ENCODE results near the gene MAP3K3.

Gene MAP3K3

DNA sequence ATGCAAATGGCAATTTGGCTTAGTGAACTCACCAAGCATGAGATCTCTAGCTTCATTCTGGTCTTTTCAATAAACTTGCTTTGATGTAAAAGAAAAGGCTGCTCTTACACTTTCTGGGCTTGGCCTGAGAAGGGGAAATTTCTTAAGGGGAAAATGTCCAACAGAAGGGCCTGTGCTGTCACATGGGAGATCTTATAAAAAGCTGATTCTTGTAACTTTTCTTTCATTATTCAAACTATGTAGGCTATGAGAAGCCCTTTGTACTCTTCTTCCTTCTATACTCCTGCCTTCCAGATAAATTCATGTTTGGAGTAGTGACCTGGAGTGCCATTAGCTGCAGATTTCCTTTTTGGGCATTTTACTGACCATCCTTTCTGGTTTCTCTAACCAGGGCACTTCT is 60.8 kb downstream of the MAP3K3 start:
- CTCF ChIA-PET, result interaction anchor here (0.7 to 1.8 kb wide), 3 partner anchors 9 to 258 kb away, joined by 3 to 6 read pairs (median 6); no protein-coding TSS in a partner anchor
- Histone ChIP-seq H3K9me3 (ENCODE audit: control insufficient read depth, insufficient read depth, low read depth, low read length) (no peaks in the 10 kb centered on the region), H3K4me1 (ENCODE audit: control insufficient read depth, insufficient read depth, low read length) (no peaks in the 10 kb centered on the region), H3K27ac (ENCODE audit: extremely low read depth, low read depth, low read length) (no peak overlapping the region), H3K4me3 (ENCODE audit: low read depth, low read length) (no peak overlapping the region), H3K36me3 (ENCODE audit: control insufficient read depth in 2 of 2, insufficient read depth in 1 of 2, low read length in 2 of 2) (peaks cover 17 to 54% of the 10 kb centered on the region in 2 experiments)
- POLR2A ChIA-PET, result no interaction called here
- TF ChIP-seq ZNF184 (tag by site-specific recombination; IDR thresholded peaks at IDR 0.05) (no peak), ZNF791 (tag by site-specific recombination; IDR thresholded peaks at IDR 0.05) (no peak)
- TF ChIP-seq, protein P1, sequence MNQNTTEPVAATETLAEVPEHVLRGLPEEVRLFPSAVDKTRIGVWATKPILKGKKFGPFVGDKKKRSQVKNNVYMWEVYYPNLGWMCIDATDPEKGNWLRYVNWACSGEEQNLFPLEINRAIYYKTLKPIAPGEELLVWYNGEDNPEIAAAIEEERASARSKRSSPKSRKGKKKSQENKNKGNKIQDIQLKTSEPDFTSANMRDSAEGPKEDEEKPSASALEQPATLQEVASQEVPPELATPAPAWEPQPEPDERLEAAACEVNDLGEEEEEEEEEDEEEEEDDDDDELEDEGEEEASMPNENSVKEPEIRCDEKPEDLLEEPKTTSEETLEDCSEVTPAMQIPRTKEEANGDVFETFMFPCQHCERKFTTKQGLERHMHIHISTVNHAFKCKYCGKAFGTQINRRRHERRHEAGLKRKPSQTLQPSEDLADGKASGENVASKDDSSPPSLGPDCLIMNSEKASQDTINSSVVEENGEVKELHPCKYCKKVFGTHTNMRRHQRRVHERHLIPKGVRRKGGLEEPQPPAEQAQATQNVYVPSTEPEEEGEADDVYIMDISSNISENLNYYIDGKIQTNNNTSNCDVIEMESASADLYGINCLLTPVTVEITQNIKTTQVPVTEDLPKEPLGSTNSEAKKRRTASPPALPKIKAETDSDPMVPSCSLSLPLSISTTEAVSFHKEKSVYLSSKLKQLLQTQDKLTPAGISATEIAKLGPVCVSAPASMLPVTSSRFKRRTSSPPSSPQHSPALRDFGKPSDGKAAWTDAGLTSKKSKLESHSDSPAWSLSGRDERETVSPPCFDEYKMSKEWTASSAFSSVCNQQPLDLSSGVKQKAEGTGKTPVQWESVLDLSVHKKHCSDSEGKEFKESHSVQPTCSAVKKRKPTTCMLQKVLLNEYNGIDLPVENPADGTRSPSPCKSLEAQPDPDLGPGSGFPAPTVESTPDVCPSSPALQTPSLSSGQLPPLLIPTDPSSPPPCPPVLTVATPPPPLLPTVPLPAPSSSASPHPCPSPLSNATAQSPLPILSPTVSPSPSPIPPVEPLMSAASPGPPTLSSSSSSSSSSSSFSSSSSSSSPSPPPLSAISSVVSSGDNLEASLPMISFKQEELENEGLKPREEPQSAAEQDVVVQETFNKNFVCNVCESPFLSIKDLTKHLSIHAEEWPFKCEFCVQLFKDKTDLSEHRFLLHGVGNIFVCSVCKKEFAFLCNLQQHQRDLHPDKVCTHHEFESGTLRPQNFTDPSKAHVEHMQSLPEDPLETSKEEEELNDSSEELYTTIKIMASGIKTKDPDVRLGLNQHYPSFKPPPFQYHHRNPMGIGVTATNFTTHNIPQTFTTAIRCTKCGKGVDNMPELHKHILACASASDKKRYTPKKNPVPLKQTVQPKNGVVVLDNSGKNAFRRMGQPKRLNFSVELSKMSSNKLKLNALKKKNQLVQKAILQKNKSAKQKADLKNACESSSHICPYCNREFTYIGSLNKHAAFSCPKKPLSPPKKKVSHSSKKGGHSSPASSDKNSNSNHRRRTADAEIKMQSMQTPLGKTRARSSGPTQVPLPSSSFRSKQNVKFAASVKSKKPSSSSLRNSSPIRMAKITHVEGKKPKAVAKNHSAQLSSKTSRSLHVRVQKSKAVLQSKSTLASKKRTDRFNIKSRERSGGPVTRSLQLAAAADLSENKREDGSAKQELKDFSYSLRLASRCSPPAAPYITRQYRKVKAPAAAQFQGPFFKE (tag by site-specific recombination; IDR thresholded peaks at IDR 0.05; ENCODE audit: borderline replicate concordance), result no peak

DNA sequence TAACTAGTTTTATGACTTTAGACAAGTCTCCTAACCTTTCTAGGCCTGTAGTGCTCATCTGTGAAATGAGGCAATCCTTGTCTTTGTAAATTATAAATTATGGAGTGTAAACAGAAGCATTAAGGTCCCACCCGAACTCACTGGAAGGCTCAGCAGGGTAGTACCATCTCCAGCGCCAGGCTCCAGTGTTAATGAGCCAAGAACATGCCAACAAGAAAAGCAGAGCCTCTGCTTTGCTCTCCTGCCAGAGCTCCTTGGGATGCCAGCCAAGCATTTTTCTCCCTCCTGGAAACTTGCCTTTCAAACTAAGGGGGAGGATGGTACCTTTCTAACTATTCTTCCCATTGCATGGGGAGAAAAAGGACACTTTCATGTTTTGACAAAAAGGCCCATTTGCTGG is 62.8 kb downstream of the MAP3K3 start:
- POLR2A ChIA-PET, result interaction anchor here (0.6 kb wide), 1 partner anchor 10 kb away, joined by 4 read pairs; no protein-coding TSS in a partner anchor
- no peak overlapping the region for H3K27ac ChIP-seq (ENCODE audit: extremely low read depth, low read depth, low read length)
- peaks cover 22 to 71% of the 10 kb centered on the region in 2 experiments for H3K36me3 ChIP-seq (ENCODE audit: control insufficient read depth in 2 of 2, insufficient read depth in 1 of 2, low read length in 2 of 2)
- no peak overlapping the region for H3K4me3 ChIP-seq (ENCODE audit: low read depth, low read length)
- TF ChIP-seq BCL11B (tag by site-specific recombination; IDR thresholded peaks at IDR 0.05; ENCODE audit: low read depth), result no peak
- no peak for TF ChIP-seq ZNF211 (tag by site-specific recombination; IDR thresholded peaks at IDR 0.05; ENCODE audit: low read depth)
- TF ChIP-seq, protein P2, sequence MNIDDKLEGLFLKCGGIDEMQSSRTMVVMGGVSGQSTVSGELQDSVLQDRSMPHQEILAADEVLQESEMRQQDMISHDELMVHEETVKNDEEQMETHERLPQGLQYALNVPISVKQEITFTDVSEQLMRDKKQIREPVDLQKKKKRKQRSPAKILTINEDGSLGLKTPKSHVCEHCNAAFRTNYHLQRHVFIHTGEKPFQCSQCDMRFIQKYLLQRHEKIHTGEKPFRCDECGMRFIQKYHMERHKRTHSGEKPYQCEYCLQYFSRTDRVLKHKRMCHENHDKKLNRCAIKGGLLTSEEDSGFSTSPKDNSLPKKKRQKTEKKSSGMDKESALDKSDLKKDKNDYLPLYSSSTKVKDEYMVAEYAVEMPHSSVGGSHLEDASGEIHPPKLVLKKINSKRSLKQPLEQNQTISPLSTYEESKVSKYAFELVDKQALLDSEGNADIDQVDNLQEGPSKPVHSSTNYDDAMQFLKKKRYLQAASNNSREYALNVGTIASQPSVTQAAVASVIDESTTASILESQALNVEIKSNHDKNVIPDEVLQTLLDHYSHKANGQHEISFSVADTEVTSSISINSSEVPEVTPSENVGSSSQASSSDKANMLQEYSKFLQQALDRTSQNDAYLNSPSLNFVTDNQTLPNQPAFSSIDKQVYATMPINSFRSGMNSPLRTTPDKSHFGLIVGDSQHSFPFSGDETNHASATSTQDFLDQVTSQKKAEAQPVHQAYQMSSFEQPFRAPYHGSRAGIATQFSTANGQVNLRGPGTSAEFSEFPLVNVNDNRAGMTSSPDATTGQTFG (tag by site-specific recombination; IDR thresholded peaks at IDR 0.05; ENCODE audit: borderline replicate concordance), result no peak
- no peaks in the 10 kb centered on the region for H3K9me3 ChIP-seq (ENCODE audit: control insufficient read depth, insufficient read depth, low read depth, low read length)
- no peaks in the 10 kb centered on the region for H3K4me1 ChIP-seq (ENCODE audit: control insufficient read depth, insufficient read depth, low read length)
- CTCF ChIA-PET, result interaction anchor here (0.7 to 2.0 kb wide), 2 partner anchors 73 to 300 kb away, joined by 3 to 6 read pairs; no protein-coding TSS in a partner anchor

DNA sequence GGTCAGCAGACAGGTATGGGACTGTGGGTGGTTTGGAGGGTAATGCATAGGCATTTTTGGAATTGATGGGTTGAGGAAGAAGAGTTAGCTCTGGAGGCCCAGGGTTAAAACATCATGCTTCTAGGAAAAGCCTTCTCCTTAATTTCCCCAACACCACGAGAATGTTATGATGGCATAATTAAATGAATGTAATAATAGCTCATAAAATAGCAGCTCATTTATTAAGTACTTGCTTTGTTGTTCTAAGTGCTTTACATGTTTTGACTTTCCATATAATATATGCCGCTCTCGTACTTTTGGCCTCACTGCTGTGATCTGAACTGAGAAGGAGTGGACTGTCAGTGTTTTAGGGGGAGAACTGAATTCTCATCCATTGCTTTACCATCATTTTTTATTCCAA is 63.4 kb downstream of the MAP3K3 start:
- H3K4me3 ChIP-seq (ENCODE audit: low read depth, low read length), result no peak overlapping the region
- TF ChIP-seq ZNF529 (tag by site-specific recombination; IDR thresholded peaks at IDR 0.05; ENCODE audit: insufficient replicate concordance) (no peak), ZNF664 (tag by site-specific recombination; IDR thresholded peaks at IDR 0.05) (peak; percentile 92), BCL11A (tag by site-specific recombination; IDR thresholded peaks at IDR 0.05; ENCODE audit: low read depth) (no peak)
- H3K9me3 ChIP-seq (ENCODE audit: control insufficient read depth, insufficient read depth, low read depth, low read length), result no peaks in the 10 kb centered on the region
- peaks cover 22 to 77% of the 10 kb centered on the region in 2 experiments for H3K36me3 ChIP-seq (ENCODE audit: control insufficient read depth in 2 of 2, insufficient read depth in 1 of 2, low read length in 2 of 2)
- H3K27ac ChIP-seq (ENCODE audit: extremely low read depth, low read depth, low read length), result no peak overlapping the region
- POLR2A ChIA-PET, result interaction anchor here (0.6 kb wide), 1 partner anchor 9 kb away, joined by 4 read pairs; no protein-coding TSS in a partner anchor
- no peaks in the 10 kb centered on the region for H3K4me1 ChIP-seq (ENCODE audit: control insufficient read depth, insufficient read depth, low read length)
- CTCF ChIA-PET, result interaction anchor here (2.0 kb wide), 1 partner anchor 74 kb away, joined by 6 read pairs; no protein-coding TSS in a partner anchor

Data from HEK293 (cell line).